Activated CD4-positive, alpha-beta T cell treated with anti-CD3 and anti-CD28 coated beads, Interleukin-2, amount 50 U/mL, for 48 hours (primary cell): ENCODE data around the gene GPR78.

Experiments used
- DNase-seq, 2 experiments: peaks; one replicate each; pipeline ENCODE4 v3.0.0-alpha.2; 2020

Gene GPR78

DNA sequence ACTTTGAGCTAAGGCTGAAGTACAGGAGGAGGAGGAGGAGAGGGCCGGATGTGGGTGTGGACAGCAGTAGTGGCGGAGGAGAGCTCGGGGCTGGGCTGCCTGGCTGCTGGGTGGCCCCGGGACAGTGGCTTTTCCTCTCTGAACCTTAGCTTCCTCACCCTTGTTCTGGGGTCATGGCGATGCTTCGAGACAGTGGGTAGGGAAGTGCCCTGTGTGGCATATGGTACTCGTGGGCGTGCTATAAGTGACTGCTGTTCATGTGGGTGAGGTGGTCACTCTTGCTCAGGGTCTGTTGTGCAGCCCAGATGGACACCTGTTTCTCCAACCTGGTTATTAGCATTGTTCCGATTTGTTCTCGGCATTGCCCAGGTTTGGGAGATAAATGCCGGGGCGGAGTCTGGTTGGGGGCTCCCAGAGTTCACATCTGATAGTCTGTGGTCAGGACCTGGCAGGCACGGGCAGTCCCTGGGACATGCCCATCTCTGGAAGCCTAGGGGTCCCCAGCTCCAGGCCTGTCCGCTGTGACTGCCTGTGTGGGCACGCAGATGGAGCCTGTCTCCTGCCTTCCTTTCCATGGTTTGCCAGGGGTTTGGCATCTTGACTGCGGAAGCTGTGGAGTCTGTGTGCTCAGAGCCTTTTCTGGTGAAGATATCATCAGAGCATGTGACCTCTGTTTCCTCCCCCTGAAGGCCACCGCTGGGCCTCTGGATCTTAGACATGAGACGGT lies 7.4 kb downstream of the GPR78 start:
- no peak for DNase-seq

- DNase-seq = no peak
Observed at GRCh38 chr4:8588196-8588470, 7.9 kb downstream of the GPR78 start.

DNA sequence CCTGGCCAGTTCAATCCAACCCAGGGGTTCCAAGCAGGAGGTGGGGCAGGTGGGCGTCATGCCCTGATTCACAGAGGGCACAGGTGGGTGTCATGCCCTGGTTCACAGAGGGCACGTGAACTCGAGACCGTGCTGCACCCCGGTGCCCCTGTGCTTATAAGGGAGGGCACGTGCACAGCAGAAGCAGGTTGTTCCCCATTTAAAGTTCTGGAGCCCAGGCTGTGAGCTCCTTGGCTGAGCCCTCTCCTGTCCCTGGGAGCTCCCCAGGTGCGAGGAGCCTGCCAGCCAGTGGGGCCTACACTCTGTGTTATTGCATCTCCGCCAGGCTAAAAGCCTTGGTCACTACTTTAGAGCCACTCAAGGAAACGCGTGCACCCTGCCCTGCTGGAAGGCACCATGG lies 9.1 kb downstream of the GPR78 start:
- no peak for DNase-seq

- DNase-seq = no peak
Observed at GRCh38 chr4:8589823-8590545, 9.8 kb downstream of the GPR78 start.

DNA sequence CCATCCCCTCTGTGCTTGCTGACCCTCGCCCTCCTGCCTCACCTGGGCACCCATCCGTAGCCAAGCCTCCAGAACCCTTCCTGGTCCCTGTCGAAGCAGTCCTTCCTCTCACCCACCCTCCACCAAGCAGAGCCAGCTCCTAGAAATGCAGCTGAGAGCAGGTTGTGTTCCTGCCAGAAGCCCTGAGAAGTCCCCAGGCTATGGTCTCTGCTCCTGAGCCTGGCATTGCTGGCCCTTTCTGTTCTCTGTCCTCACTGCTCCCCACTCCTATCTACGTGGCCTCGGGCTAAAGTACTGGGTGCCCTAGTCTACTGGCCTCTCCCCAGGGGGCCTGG lies 10.3 kb downstream of the GPR78 start:
- no peak for DNase-seq

DNA sequence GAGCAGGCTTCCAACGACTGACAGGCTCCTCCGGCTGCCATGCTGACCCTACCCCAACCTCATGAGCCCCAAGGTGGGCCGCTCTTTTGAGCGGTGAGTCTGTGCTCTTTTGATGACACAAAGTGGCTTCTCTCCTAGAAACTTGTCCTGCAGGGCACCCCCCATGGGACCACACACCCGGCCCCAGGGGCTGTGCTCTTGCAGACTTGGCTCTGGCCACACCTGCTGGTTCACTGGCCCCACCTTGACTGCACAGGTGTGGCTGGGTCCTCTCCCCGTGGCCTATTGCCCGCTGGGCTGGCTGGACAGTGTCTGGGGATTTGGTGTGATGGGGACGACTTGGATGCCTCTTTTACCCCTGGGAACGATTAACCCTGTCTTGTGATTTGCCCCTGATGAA lies 10.9 kb downstream of the GPR78 start:
- DNase-seq = no peak

- no peak for DNase-seq
Observed at GRCh38 chr4:8591626-8592365, 11.6 kb downstream of the GPR78 start.

DNA sequence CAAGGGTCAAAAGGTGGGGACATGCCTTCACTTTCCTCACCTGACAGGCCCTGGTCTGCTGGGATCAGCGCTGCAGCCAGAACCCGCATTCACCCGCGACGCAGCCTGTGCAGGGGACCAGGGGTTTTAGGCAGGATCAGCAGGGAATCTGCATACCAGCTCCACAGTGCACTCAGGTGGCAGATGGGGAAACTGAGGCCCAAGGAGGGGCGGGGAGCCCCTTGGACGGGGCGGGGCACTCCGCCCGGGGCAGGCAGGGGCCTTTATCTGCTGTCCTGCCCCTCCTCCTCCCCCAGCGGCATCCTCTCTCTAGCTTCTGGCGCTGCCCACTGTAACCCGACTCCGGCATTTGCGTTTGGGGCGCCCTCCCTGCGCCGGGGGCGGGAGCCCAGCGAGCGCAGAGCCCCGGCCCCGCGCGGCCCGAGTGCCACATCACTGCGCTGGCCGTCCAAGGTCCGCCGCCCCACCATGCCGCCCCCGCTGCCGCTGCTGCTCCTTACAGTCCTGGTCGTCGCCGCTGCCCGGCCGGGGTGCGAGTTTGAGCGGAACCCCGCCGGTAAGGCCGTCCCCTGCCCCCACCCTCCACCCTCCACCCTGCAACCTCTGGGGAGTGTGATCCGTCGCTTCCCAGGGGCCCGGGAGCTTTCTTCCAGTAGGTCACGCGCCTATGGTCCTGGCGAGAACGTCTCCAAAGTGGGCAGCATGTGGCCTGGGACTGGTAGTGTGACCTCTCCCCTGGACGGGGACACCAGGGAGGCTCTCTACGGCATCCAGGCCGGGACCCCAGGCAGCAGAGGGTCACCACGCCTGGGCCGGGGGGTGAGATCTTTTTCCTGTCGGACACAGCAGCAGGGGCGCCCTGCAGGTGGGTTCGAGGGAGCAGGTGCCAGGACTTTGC lies 12.4 kb downstream of the GPR78 start, which contains the start of gene CPZ:
TSS of gene CPZ (plus strand) at position 400 of the 898 bp plus-strand sequence. CDS start at position 469, 69 bp downstream.
- DNase-seq = no peak

DNA sequence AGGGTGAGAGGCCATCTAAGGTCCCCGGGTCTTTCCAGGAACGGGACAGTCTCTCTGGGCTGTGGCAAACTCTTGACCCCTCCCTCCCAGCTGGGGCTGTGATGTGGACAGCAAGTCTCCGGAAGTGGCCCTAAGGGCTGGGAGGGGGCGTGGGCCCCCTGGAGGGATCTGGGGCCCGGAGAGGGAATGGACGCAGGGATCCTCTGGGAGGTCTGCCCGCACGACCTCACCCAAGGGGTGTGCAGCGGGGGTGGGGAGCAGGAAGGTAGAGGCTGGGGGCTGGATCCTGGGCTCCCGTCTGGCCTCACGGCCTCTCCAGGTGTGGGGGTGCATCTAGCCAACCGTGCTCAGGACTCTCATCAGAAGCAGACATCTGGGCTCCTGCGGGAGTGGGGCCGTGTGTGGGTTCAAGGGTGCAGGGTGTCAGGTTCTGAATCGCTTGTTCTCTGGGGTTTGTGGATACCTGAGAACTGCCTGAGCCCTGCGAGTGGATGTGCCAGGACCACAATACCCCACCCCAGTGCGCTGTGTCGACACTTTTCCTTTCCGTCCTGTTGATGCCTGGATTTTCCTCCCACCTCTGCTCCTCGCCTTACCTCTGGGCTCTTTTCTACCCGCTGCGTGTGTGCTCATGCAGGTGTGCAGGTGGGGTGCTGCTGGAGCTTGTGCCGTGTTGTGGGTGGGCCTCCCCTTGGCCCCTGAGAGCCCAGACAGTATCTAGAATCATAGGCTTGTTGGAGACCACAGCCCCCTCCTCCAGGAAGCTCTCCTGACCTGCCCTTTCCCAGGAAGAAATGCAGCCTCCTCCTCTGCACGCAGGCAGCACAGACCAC lies 13.3 kb downstream of the GPR78 start:
- DNase-seq = no peak

- peak; percentile 13 to 15 for DNase-seq
Observed at GRCh38 chr4:8594097-8595038, 14.2 kb downstream of the GPR78 start.

DNA sequence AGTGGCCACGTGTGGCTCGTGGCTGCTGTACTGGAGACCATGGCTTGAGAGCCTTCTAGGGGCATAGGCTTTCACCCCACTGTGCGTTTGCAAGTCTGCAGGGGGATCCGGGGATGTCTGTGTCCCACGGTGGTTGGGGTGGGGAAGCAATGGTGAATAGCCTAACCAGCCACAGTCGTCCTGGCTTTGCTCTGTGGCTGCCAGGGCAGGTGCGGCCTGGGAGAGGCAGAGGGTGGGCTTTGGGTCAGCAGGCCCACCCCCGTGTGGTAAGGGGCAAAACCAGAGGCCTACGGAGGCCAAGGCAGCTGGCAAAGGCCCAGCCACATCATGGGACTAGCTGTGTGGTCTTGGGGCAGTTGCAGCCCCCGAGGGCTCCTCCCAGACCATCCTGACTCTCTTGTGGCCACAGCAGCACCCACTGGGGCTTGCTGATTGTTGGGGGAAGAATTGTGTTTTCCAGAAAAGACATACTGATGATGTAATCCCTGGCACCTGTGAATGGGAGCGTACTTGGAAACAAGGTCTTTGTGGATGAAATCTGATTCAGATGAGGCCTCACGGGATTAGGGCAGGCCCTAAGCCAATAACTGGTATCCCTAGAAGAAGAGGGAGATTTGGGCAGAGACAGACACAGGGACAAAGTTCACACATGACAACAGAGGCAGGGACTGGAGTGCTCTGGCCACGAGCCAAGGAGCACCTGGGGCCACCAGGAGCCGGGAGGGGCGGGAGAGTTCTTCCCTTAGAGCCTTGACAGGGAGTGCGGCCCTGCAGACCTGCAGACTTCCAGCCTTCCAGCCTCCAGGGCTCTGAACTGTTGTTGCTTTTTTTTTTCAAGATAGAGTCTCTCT lies 15.3 kb downstream of the GPR78 start:
- DNase-seq = no peak

GRCh38 chr4:8596891-8597290 lies 16.7 kb downstream of the GPR78 start:
- DNase-seq = no peak

DNA sequence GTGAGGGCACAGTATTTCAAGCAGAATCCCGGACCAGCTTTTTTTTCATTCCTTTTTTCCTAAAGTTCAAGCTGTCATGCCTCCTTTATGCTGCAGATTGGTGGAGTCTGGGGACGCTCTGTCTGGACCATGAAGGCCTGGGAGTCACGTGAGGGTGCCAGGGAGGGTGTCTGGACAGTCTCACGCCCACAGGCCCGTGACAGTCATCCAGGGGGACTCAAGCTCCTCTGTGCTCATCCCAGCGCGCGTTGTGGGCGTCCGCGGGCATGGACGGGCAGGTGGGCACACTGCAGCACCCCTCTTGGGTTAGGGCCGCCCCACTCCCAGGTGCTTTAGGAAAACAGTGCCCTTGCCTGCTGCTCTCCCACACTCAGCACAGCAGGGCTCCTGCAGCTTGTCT lies 17.1 kb downstream of the GPR78 start:
- DNase-seq = no peak

- no peak for DNase-seq
Observed at GRCh38 chr4:8597791-8598190, 17.6 kb downstream of the GPR78 start.

DNA sequence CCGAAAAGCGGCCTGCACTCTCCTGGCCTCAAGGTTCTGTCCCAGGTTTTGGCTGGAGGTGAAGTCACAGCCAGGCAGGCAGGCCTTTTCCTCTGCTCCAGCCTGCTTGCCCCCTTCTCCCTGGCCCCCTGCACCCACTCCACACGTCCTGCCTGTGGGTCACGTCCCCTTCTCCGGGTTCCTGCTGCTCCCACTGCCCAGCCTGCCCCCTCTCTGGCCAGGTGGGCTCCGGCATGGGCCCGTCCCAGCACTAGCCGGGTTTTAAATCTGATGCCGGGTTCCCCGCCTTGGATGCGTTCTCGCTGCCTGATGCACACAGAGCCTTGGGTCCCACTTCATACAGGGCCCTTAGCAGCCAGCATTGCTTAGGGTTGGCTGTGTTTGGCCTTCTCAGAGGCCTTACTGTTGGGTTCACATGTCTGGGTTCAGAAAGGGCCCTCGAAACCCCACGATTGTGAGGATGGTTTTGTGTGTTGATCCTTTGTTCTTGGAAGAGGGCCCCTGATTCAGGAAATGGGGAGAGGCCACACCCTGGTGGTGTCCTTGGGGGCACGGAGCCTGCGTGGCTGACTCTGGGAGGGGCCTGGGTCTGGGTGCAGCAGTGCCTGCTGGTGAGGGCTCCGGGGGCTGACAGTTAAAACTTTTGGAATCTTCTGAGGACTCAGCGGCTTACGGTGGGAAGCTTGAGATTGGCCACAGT lies 18.3 kb downstream of the GPR78 start:
- no peak for DNase-seq

GRCh38 chr4:8599091-8599460 lies 18.9 kb downstream of the GPR78 start:
- no peak for DNase-seq

- no peak for DNase-seq
Observed at GRCh38 chr4:8599657-8600056, 19.5 kb downstream of the GPR78 start.

DNA sequence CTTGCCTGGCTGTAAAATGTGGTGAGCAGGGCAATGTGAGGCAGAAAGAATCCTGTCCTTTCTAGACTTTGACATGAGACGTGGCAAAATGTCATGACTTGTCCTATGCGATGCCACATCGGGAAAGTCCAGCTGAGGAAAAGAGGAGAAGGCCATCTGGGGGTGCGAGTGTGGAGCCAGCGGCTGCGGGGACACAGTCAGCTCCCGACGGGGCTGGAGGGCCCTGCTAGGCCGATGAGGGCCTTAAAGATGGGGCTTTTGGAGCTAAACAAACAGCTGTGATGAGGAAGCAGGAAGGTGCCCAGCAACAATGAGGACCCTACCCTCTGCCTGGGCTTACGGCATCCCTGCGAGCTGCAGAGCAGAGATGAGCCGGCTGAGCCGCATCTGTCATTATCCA lies 20.1 kb downstream of the GPR78 start:
- no peak for DNase-seq

DNA sequence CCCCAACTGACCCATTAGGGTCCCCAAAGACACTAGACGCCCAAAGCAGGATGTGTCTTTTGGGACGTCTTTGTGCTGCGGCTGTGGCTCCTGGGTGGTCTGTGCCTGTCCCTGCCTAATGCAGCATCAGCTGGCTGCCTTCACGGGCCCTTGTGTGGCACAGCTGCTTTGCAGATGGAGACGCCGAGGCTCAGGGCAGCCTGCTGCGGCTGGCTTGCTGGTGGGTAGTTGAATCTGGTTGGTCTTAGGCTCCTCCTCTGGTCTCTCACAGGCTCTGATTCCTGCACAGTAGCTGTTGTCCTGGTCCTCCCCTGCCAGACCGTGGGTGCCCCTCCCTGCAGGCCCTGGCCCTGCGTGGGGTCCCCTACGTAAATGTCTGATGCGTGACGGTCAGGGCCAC lies 20.5 kb downstream of the GPR78 start:
- no peak for DNase-seq
